Endothelial cell of umbilical vein (primary cell): ENCODE data around the gene RPL11. TPM values are rescaled to one million over a fixed set of nuclear protein-coding genes. Genes with fewer than 3 reads are reported as not detected.

Source experiments
- BruUV-seq: library from RNA; stranded (reverse); fragments of 400-500 nt; replicated peaks from 2 replicates; lab custom pipeline; 2021; lab: Mats Ljungman, UMichigan
- CTCF ChIA-PET: fragments of 300-600, 350-600 bp; sonication (Branson Sonifier 250); formaldehyde crosslinking; loops from one replicate; lab custom pipeline; 2021; ENCODE audit warnings: antibody characterized with exemption, inconsistent platforms; lab: Charles Lee
- POLR2A ChIA-PET: fragments of 300-600, 350-600 bp; sonication (Branson Sonifier 250); formaldehyde crosslinking; loops from one replicate; lab custom pipeline; 2021; ENCODE audit warnings: antibody characterized with exemption, inconsistent platforms; lab: Charles Lee
- DNase-seq: peaks from one replicate; pipeline ENCODE4 v3.0.0-alpha.2; 2011; ENCODE audit warnings: low read depth, low spot score
- FAIRE-seq: peaks from 2 replicates; lab custom pipeline; 2011; peaks lifted over from hg19 to GRCh38; lab: Jason Lieb, UNC
- H2AFZ ChIP-seq: 2 replicates; pipeline ENCODE4 v1.6.0; 2012; ENCODE audit warnings: low read depth, low read length, control low read depth, inconsistent platforms
- H3K27ac ChIP-seq: 2 replicates; pipeline ENCODE4 v1.5.1; 2011; ENCODE audit warnings: low read depth, mild to moderate bottlenecking, control low read depth, low read length, moderate library complexity; ENCODE audit not compliant: insufficient read depth
- H3K27me3 ChIP-seq, 2 experiments: 2 replicates each; pipeline versions ENCODE4 v1.6.0 to v1.6.1; 2011; ENCODE audit warnings: low read length in 2 of 2, mixed read lengths in 1 of 2; ENCODE audit not compliant: control insufficient read depth in 2 of 2, insufficient read depth in 2 of 2
- H3K36me3 ChIP-seq, 2 experiments: 2 replicates in 1 of 2; 3 replicates in 1 of 2; pipeline ENCODE4 v1.5.1; 2011; ENCODE audit warnings: low read length in 2 of 2, mild to moderate bottlenecking in 1 of 2, moderate library complexity in 1 of 2; ENCODE audit not compliant: control insufficient read depth in 2 of 2, insufficient read depth in 2 of 2; ENCODE audit errors: extremely low read depth in 1 of 2
- H3K4me1 ChIP-seq: 3 replicates; pipeline ENCODE4 v1.5.1; 2011; ENCODE audit warnings: mild to moderate bottlenecking, low read length; ENCODE audit not compliant: control insufficient read depth, insufficient read depth; ENCODE audit errors: extremely low read depth
- H3K4me2 ChIP-seq: 2 replicates; pipeline ENCODE4 v1.6.1; 2011; ENCODE audit warnings: low read length, control low read depth, mixed read lengths; ENCODE audit not compliant: insufficient read depth
- H3K4me3 ChIP-seq, 3 experiments: fragments of 200-600 bp in 1 of 3; sonication (generic), shearing (Covaris generic) in 1 of 3; replicated peaks in 1 of 3; 2 replicates each; pipeline ENCODE4 v1.5.1; 2011 to 2016; ENCODE audit warnings: control low read depth in 3 of 3, low read length in 3 of 3, mild to moderate bottlenecking in 2 of 3, inconsistent platforms in 1 of 3, low read depth in 1 of 3, moderate library complexity in 1 of 3; ENCODE audit not compliant: insufficient read depth in 1 of 3
- H3K79me2 ChIP-seq: 2 replicates; pipeline ENCODE4 v1.6.0; 2012; ENCODE audit warnings: low read length, inconsistent platforms; ENCODE audit not compliant: control insufficient read depth, insufficient read depth
- H3K9ac ChIP-seq: replicated peaks from 2 replicates; pipeline ENCODE3; 2011; ENCODE audit warnings: low read length, control low read depth; ENCODE audit not compliant: insufficient read depth; ENCODE audit errors: extremely low read depth
- H3K9me1 ChIP-seq: replicated peaks from 3 replicates; pipeline ENCODE4 v1.6.0; 2011; ENCODE audit warnings: mild to moderate bottlenecking, low read length; ENCODE audit not compliant: control insufficient read depth, insufficient read depth; ENCODE audit errors: extremely low read depth
- H3K9me3 ChIP-seq: replicated peaks from 2 replicates; pipeline ENCODE4 v1.5.1; 2012; ENCODE audit warnings: low read length, inconsistent platforms; ENCODE audit not compliant: control insufficient read depth, insufficient read depth
- H4K20me1 ChIP-seq: replicated peaks from 2 replicates; pipeline ENCODE3; 2011; ENCODE audit warnings: mild to moderate bottlenecking, low read length; ENCODE audit not compliant: control insufficient read depth, insufficient read depth; ENCODE audit errors: extremely low read depth
- CTCF ChIP-seq, 2 donors: IDR thresholded peaks; 1 replicate in 1 of 2; 2 replicates in 1 of 2; pipeline ENCODE4 v1.5.1; 2011; ENCODE audit warnings: low read length in 2 of 2, mild to moderate bottlenecking in 2 of 2, moderate library complexity in 2 of 2, control low read depth in 1 of 2, inconsistent platforms in 1 of 2, low read depth in 1 of 2; ENCODE audit not compliant: insufficient read depth in 1 of 2; ENCODE audit errors: extremely low read depth in 1 of 2
- EZH2 ChIP-seq: IDR thresholded peaks from 2 replicates; pipeline ENCODE4 v1.6.1; 2012; ENCODE audit warnings: borderline replicate concordance, low read depth, mild to moderate bottlenecking, moderate library complexity, low read length, inconsistent platforms; ENCODE audit not compliant: severe bottlenecking
- FOS ChIP-seq: IDR thresholded peaks from 2 replicates; pipeline ENCODE4 v1.6.1; 2011; ENCODE audit warnings: mild to moderate bottlenecking, low read length, moderate library complexity, borderline replicate concordance; ENCODE audit not compliant: insufficient read depth
- GATA2 ChIP-seq: IDR thresholded peaks from 2 replicates; pipeline ENCODE4 v1.7.0; 2011; ENCODE audit warnings: low read depth, mild to moderate bottlenecking, moderate library complexity, mixed read lengths, low read length; ENCODE audit not compliant: insufficient read length, insufficient read depth
- JUN ChIP-seq: IDR thresholded peaks from 2 replicates; pipeline ENCODE4 v1.6.1; 2011; ENCODE audit warnings: borderline replicate concordance, low read depth; ENCODE audit not compliant: insufficient read length, insufficient read depth
- MAX ChIP-seq: IDR thresholded peaks from 2 replicates; pipeline ENCODE4 v1.6.1; 2011; ENCODE audit not compliant: insufficient read depth, insufficient read length
- MYC ChIP-seq: IDR thresholded peaks from one replicate; pipeline ENCODE4 v1.6.1; 2011; ENCODE audit warnings: mild to moderate bottlenecking, low read depth, low read length
- POLR2A ChIP-seq: IDR thresholded peaks from 2 replicates; pipeline ENCODE4 v1.6.1; 2012; ENCODE audit warnings: low read depth, mild to moderate bottlenecking, control low read depth, low read length
- POLR2AphosphoS5 ChIP-seq: IDR thresholded peaks from 2 replicates; pipeline ENCODE4 v1.6.1; 2012; ENCODE audit warnings: low read depth, mild to moderate bottlenecking, control low read depth, low read length, moderate library complexity; ENCODE audit not compliant: insufficient read depth
- dilution Hi-C: fragments of 300-500 bp; cut with MboI; formaldehyde crosslinking; loops from one replicate; pipeline ENCODE4 v1.15.0; 2019; ENCODE audit warnings: low sequenced_read_pairs; ENCODE audit not compliant: extremely low pct_ligation_motif_present
- intact Hi-C: fragments of 100-400 bp; cut with micrococcal nuclease; formaldehyde crosslinking; loops from one replicate; pipeline ENCODE4 v1.10.0; 2022
- polyA plus RNA-seq, 4 experiments: library from polyadenylated mRNA; depleted of rRNA in 3 of 4; stranded (reverse) in 3 of 4; unstranded in 1 of 4; fragments of >200 nt; gene quantifications; 2 replicates each; pipeline versions ENCODE4 v1.2.1 to v1.2.3, GENCODE V29; 2011 to 2012; ENCODE audit warnings: missing spikeins in 1 of 4
- total RNA-seq: library from RNA; stranded (reverse); gene quantifications from 2 replicates; pipeline ENCODE4 v1.2.3, GENCODE V29; 2021

Gene RPL11
- total and polyA plus RNA-seq, 2 donors (not counting 3 experiments of a cell fraction or from before 2014, with no cell fraction given): 861 to 1,084 TPM

- H3K9me1 ChIP-seq: no peaks in the 10 kb centered on the region
- no peak overlapping the region for H3K4me3 ChIP-seq
- intact Hi-C loops: no loop called here
- DNase-seq: no peak
- H3K36me3 ChIP-seq: no peaks in the 10 kb centered on the region
- H3K4me1 ChIP-seq: no peaks in the 10 kb centered on the region
- no peaks in the 10 kb centered on the region for H4K20me1 ChIP-seq
- ChIA-PET CTCF (interaction anchor here (1.2 to 2.1 kb wide), 3 partner anchors 10 to 124 kb away, joined by 5 to 13 read pairs (median 6); no protein-coding TSS in a partner anchor), POLR2A (no interaction called here)
- no peaks in the 10 kb centered on the region for H3K27me3 ChIP-seq
- no peak overlapping the region for H3K27ac ChIP-seq
- no TSS peak for BruUV-seq
- dilution Hi-C loops: no loop called here
- H2AFZ ChIP-seq: no peak overlapping the region
- no peak for TF ChIP-seq POLR2AphosphoS5
- no peak for TF ChIP-seq CTCF (IDR thresholded peaks at IDR 0.05; ENCODE audit: extremely low read depth in 1 of 2, insufficient read depth in 1 of 2, low read depth in 1 of 2, low read length in 2 of 2)
- no peak for TF ChIP-seq EZH2
- FAIRE-seq: no peak
- H3K79me2 ChIP-seq: no peaks in the 10 kb centered on the region
- H3K9me3 ChIP-seq: no peaks in the 10 kb centered on the region
- no peak overlapping the region for H3K9ac ChIP-seq
- no peak overlapping the region for H3K4me2 ChIP-seq
Measured at GRCh38 chr1:23667411-23667810, 24.2 kb upstream of the RPL11 start.

- Histone ChIP-seq H3K27me3 (no peaks in the 10 kb centered on the region), H3K36me3 (no peaks in the 10 kb centered on the region), H3K9me3 (no peaks in the 10 kb centered on the region), H4K20me1 (no peaks in the 10 kb centered on the region), H3K4me2 (no peak overlapping the region), H3K9me1 (no peaks in the 10 kb centered on the region), H3K4me3 (no peak overlapping the region), H3K4me1 (no peaks in the 10 kb centered on the region), H2AFZ (no peak overlapping the region), H3K9ac (no peak overlapping the region), H3K27ac (no peak overlapping the region), H3K79me2 (no peaks in the 10 kb centered on the region)
- no peak for FAIRE-seq
- TF ChIP-seq GATA2 (no peak), POLR2AphosphoS5 (no peak), MYC (no peak), JUN (no peak), POLR2A (no peak), CTCF (IDR thresholded peaks at IDR 0.05; ENCODE audit: extremely low read depth in 1 of 2, insufficient read depth in 1 of 2, low read depth in 1 of 2, low read length in 2 of 2) (no peak), EZH2 (no peak), MAX (no peak), FOS (no peak)
- intact Hi-C loops: no loop called here
- DNase-seq: no peak
- CTCF ChIA-PET: interaction anchor here (1.8 to 2.0 kb wide), 3 partner anchors 9 to 33 kb away, joined by 5 to 8 read pairs (median 7); no protein-coding TSS in a partner anchor
- dilution Hi-C loops: no loop called here
- POLR2A ChIA-PET: interaction anchor here (0.8 kb wide), 1 partner anchor 17 kb away, joined by 3 read pairs; no protein-coding TSS in a partner anchor
- BruUV-seq: no TSS peak
Measured at GRCh38 chr1:23670709-23671108, 20.9 kb upstream of the RPL11 start.
